AG09309 (cell line): ENCODE results near the gene TRAPPC6A.

Source experiments
- DNase-seq: peaks from one replicate; pipeline ENCODE4 v3.0.0-alpha.2; 2010; ENCODE audit warnings: low read depth
- H3K4me3 ChIP-seq: 2 replicates; pipeline ENCODE4 v1.5.1; 2011; ENCODE audit warnings: mild to moderate bottlenecking, low read depth, low read length, moderate library complexity; ENCODE audit not compliant: control insufficient read depth
- TF ChIP-seq, protein P1 (sequence below): IDR thresholded peaks from 2 replicates; pipeline ENCODE4 v1.5.1; 2011; ENCODE audit warnings: mild to moderate bottlenecking, low read depth, low read length, inconsistent platforms; ENCODE audit not compliant: insufficient read depth, control insufficient read depth; ENCODE audit errors: missing control alignments

TRAPPC6A gene

GRCh38 chr19:45179072-45179891 lies 1.2 kb upstream of the TRAPPC6A start:
- DNase-seq, result no peak
- peak overlapping the region; percentile 84 for H3K4me3 ChIP-seq
- TF ChIP-seq, protein P1, sequence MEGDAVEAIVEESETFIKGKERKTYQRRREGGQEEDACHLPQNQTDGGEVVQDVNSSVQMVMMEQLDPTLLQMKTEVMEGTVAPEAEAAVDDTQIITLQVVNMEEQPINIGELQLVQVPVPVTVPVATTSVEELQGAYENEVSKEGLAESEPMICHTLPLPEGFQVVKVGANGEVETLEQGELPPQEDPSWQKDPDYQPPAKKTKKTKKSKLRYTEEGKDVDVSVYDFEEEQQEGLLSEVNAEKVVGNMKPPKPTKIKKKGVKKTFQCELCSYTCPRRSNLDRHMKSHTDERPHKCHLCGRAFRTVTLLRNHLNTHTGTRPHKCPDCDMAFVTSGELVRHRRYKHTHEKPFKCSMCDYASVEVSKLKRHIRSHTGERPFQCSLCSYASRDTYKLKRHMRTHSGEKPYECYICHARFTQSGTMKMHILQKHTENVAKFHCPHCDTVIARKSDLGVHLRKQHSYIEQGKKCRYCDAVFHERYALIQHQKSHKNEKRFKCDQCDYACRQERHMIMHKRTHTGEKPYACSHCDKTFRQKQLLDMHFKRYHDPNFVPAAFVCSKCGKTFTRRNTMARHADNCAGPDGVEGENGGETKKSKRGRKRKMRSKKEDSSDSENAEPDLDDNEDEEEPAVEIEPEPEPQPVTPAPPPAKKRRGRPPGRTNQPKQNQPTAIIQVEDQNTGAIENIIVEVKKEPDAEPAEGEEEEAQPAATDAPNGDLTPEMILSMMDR, result no peak

GRCh38 chr19:45178262-45179071 lies 430 bp upstream of the TRAPPC6A start, which contains the start of gene BLOC1S3:
Gene BLOC1S3 (plus strand): TSS chr19:45178784. CDS start chr19:45179297, 513 bp downstream.
- peak; percentile 100 for DNase-seq
- peak within 1 kb of the TSS; percentile 84 for H3K4me3 ChIP-seq
- TF ChIP-seq, protein P1, result peak; percentile 38

- no peak for DNase-seq
- TF ChIP-seq, protein P1, result no peak
- no peak overlapping the region for H3K4me3 ChIP-seq
Measured at GRCh38 chr19:45175515-45176345, 2.3 kb downstream of the TRAPPC6A start.

- TF ChIP-seq, protein P1, result no peak
- no peak overlapping the region for H3K4me3 ChIP-seq
- peak; percentile 95 for DNase-seq
Measured at GRCh38 chr19:45173816-45174215, 4.2 kb downstream of the TRAPPC6A start.

DNA sequence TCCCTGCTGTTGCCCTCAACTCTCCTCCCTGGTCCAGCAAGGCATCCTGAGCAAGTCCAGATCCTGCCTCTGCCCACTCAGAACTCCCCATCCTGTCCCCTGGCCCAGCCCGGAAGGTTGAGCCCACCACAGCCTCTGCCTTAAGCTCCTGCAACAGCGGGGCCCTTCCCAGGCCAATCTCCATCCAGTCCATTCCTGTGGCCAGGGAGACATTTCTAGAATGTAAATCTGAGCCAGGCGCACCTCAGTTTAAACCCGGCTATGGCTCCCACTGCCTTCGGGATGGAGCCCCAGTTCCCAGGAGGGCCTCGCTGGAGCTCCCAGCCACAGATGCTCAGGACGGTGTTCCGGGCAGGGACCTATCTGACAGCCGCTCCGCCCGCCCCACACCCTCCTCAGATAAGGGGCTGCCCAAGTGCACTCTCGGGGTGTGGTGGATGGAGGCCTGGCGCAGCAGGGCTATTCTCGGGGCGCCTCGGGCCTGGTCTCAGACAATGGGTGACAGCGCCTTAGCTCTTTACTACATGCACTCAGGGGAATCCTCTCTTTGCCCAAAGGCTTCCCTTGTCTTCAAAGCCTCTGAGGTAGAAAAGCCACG lies 5.3 kb downstream of the TRAPPC6A start:
- H3K4me3 ChIP-seq, result no peak overlapping the region
- TF ChIP-seq, protein P1, result no peak
- DNase-seq, result no peak

- DNase-seq, result no peak
- TF ChIP-seq, protein P1, result no peak
- no peak overlapping the region for H3K4me3 ChIP-seq
Measured at GRCh38 chr19:45172173-45172572, 5.9 kb downstream of the TRAPPC6A start.
